NCI-H748 (cell line): ENCODE results near the gene PRDM5.

Source experiments
- DNase-seq: peaks from one replicate; lab custom pipeline; 2025; ENCODE audit not compliant: unreplicated experiment; lab: John Stamatoyannopoulos, UW

The PRDM5 gene

DNA sequence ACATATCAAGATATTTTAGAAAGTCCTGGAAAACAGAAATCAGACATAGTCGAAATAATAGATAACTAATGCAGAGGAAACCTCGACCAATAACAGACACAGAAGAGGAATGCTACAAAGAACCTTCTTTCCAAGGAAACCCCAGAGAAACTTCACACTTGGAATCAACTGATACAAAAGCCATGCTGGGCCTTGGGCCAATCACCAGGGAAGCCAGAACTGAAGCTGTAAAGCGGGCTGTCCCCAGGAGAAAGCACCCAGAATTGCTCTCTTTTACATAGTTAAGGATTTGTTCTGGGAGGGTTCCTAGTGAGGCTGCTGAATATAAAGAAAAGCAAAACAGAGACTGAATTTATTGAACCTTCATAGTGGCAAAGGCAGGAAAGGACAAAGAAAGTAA, 100.5 kb downstream of the PRDM5 start:
- no peak for DNase-seq

DNA sequence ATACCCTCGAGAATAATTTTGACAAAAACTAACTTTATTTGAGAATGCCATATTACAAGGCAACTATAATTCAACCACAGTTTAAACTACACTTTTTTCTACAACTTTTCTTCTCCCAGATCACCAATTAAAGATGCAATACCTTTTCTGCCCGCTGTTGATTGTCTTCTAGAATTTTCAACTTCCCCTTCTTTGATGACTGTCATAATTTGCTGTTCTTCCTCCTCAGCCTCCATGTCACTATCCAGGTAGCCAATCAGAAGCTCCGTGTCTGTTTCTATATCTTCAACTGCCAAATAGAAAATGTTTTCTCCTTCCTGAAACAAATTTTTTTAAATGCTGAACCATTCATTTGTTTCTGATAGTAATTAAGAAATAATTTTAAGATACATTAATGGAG, 101.5 kb downstream of the PRDM5 start:
- no peak for DNase-seq

DNA sequence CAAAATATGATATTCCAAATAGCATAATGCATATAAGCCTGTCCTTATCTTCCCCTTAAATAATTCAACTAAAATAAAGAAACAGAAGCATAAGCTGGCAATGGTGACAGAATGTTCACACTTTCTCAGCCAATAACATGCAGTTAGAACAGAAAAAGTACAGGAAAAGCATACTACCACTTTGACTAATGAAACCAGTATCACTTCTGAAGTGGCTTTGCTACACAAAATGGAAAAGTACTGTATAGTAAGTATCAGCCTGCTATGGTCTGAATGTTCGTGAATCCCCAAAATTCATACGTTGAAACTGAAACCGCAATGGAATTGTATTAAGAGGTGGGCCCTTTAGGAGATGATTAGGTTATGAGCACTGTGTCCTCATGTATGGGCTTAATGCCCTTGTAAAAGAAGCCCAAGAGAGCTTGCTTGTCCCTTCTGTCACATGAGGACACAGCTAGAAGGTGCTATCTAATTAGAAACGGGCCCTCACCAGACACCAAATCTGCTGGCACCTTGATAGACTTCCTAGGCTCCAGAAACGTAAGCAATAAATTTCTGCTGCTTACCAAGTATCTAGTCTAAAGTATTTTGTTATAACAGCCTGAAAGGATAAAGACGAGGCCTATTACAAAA, 102.6 kb downstream of the PRDM5 start:
- no peak for DNase-seq

DNA sequence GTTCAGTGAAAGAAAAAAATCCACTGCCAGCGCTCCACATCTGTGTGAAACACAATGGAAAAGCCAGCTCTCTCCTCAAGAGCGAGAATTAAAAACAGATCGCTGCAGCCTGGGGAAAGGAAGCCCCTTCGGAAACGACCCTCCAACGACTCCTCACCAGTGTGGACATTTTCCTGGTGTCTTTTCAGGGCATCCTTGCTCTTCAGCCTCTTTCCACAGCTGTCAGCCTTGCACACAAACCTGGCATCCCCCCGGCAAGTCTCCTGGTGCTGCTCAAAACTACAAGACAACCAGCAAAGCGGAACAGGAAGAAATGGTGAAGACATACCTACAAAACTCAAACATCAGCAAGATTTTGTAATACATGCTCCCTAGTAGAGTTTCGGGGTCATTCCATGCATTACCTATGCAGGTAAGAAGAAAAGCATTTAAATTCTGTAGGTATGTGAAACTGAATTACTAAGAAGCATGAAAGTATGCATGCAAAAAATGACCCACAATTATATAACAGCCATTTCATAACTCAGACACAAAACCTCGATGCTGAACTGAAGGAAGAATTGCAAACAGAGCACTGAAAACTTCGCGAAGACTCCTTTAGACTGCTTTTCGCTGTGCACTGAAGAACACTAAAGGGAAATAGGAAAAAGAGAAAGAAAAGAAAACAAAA, 106.1 kb downstream of the PRDM5 start:
- DNase-seq = no peak

DNA sequence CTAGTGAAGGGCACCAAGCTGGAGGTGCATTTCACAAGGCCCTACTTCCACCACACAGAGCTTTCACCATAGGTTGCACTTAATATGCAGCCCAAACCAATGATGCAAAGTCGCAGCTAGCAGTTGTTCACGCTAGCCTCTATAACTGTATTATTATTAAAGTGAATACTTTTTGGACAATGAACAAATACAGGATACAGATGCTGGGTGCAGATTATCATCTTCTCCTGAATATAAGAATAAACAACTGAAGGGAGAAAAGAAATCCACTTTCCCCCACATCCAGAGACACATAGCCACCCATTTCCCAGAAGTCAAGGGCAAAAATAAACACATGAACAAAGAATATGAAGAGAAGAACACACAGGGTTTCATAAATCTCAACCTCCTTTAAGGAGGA, 107.2 kb downstream of the PRDM5 start:
- no peak for DNase-seq

DNA sequence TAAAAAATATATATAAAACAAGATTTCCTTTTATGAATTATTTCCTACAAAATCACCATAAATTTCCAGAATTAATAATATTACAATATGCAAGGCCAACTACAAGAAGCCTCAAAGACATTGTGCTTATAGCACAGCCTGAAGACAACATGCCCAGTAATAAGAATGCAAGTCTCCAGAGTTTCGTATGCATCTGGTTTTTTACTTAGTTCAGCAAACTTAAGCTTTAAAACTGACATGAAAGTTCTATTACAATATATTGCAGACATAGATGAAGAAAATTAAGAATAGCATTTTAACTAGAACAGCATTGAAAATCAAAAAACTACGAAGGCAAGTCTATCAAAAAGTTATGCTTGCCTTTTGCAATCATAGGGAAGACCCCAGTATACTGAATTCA, 107.6 kb downstream of the PRDM5 start:
- DNase-seq = no peak

DNA sequence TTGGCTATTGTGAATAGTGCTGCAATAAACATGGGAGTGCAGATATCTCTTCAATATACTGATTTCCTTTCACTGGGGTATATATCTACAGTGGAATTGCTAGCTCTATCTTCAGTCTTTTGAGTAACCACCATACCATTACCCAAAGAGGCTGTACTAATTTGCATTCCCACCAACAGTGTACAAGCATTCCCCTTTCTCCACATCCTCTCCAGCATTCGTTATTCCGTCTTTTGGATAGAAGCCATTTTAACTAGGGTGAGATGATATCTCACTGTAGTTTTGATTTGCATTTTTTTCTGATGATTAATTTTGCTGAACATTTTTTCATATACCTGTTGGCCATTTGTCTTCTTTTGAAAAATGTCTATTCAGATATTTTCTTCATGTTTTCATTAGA, 110.3 kb downstream of the PRDM5 start:
- DNase-seq = no peak

DNA sequence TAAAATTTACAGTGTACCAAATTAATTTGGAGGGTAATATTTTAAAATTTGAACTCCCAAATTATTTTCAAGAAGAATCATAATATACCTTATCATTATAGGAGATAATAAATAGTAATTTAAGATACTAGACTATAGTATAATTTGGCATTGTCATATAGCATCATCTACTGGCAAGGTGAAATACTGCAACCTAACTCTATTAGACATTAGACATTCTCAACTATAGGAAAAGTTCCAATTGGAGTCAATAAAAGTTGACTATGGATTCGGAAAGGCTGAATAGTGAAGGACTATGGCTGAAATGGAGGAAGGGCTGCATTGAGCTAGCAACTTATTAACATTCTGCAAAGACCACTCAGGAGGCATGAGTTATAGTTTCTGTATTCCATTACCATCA, 113.0 kb downstream of the PRDM5 start:
- DNase-seq = no peak

DNA sequence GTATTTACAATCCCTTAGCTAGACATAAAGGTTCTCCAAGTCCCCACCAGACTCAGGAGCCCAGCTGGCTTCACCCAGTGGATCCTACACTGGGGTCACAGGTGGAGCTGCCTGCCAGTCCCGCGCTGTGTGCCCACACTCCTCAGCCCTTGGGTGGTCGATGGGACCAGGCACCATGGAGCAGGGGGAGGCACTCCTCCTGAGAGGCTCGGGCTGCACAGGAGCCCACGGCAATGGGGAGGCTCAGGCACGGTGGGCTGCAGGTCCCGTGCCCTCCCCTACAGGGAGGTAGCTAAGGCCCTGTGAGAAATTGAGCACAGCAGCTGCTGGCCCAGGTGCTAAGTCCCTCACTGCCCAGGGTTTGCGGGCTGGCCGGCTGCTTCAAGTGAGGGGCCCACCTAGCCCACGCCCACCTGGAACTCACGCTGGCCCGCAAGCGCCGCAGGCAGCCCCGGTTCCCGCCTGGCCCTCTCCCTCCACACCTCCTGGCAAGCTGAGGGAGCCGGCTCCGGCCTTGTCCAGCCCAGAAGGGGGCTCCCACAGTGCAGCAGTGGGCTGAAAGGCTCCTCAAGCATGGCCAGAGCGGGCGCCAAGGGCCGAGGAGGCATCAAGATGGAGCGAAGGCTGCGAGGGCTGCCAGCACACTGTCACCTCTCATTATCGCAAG, 113.9 kb downstream of the PRDM5 start:
- DNase-seq = no peak

DNA sequence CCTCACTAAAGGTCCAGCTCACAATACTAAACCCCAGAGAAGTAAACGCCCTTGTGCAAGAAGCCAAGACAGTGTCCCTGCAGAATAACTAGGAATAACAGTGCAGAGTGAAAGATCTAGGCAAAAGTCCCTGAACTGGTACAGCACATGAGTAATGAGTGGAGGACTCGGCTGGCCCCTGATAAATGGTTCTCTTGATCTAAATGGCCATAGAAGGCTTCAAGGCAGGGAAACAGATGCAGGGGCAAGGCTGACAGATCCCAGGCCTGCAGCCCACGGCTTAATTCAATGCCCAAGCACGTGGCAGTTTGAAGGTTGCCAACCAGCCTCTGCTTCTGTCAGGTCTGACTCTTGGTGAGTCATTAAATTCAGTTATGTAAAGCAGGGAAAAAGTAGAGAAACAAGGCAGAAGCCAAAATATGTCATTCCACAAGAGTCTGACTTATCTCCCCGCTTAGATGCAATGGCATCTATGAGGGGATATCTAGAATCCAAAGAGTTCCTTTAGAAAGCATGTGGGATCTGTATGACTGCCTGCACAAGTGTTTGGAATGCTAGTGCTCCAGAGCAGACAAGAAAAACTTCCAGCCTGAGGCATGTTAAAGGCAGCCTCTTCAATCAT, 121.3 kb downstream of the PRDM5 start:
- DNase-seq = no peak

DNA sequence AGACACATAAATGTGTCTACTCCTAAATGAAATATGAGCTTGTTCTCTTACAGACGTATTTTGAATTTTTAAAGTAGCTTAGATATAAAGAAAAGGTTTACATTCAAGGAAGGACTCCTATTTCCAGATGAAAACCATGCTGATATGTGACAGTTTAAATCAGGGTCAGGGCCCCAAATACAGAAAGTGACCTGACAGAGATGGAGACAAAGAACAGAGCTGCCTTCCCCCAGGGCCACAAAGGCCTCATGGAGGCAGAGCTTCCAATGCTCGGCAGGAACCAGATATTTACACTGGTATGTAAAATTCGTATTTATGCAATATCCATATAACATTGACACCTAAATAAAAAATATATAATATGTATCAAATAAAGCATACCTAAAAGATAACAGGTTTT, 124.0 kb downstream of the PRDM5 start:
- no peak for DNase-seq

DNA sequence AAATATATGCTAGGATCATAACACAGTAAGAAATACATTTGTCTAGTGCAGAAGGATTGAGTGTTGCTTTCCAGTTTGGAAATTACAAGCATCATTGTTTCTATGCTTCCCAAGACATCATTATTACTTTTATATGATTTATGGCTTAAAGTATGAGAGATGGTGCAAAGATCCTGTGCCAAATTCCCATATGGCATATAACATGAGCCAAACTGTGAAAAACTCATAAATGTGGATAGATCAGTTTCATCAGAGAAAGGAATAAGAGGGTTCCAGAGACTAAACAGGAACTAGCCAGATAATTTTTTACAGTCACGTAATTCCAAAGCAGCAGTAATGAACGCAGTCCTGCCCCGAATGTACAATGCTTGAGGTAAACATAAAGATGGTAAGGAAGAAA, 126.3 kb downstream of the PRDM5 start:
- DNase-seq = no peak

DNA sequence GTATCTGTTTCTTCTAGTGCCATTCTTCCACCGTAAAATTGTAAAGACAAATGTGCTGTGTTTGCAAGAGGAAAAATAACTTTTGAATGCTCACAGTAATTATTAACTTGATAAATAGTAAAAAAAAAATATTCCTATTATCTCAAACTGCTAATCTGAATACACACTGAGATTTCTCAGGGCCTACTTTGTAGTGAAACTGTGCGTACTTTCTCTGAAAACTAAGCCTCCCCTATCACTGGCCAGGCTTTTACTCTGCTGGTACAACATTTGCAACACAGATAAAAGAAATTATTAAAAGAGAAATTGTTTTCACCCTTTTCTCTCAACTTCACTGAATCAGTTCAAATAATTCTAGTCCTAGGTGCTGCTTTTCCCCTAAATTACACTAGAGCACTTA, 137.3 kb downstream of the PRDM5 start:
- DNase-seq = no peak

DNA sequence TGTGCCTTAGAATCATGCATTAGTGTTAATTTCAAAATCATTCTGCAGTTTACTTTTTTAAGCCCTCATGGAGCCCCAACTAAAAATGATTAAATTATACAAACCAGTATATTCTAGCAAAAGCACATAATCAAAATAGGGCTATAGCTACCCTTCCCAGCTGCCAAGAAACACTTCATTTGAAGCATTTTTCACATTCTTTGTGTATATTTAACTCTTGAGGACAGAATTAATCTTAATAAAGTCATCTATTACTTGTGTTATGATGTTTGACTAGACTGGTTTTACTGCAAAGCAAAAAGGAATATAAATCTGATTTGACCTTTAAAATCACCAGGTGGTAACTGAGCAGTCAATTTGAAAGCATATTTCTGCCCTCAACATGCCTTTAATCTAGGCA, 145.1 kb downstream of the PRDM5 start:
- no peak for DNase-seq

DNA sequence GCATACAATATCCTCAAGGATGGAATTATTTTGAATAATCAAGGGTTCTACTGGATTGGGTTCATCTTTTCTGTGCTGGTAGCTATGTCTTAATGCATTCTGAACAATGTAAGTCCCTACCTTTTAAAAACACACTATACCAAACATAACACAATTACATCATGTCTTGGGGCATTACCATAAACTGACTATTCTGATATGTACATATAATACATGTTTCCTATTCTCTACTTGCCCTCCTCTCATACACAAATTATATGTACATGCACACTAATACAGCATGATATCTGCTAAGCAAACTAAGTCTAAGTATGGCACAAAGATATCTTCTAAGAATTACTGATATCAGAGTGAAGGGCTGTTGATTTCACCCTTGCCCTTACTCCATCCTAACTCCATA, 147.1 kb downstream of the PRDM5 start:
- no peak for DNase-seq

DNA sequence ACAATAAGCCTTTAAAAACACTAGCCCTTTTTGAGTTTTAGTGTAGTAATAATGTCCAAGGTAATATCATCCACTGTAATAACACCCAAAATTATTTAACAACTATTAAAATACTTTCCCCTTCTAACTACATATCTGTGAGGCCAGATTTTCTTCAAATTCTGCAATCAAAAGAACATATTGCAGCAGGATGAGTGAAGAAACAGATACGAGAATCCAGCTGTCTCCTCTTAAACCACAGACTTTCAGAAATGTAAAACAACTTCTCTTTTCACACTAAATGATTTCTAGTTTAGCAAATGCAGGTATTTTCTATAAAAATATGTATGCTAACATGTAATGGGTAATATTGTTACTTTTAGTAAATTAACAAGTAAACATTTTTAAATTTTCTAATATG, 148.9 kb downstream of the PRDM5 start:
- DNase-seq = no peak

DNA sequence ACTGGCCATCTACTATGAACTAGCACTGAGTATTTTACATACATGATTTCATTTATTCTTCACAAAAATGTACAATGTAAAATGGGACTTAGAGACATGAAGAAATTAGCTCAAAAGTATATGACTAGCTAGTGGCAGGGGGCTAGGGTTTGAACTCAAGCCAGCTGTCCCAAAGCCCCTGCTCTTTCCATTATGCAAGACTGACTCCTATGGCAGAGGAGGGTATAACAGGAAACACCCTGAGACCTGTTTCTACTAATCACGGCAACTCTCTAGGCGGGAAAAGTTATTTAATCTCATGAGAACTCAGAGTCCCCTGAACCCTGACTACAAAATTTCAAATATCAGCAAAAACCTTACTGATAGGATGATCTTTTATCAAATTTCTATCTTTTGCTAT, 150.6 kb downstream of the PRDM5 start:
- no peak for DNase-seq

DNA sequence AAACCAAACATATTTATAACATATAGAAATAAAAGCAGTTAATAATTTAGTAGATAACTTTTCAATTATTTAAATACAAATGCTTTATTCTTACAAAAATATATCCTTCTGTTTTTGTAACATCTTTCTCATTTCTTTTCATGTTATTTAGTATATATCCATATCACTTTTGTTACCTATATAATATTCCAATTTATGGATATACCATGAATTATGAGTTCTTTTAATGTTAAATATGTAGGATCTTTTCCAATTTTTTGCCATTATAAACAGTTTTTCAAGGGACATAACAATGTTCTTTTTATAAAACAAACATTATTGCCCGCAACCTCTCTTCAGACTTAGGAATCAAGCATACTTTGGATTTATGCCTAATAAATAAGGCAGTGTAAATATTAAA, 151.6 kb downstream of the PRDM5 start:
- DNase-seq = no peak

DNA sequence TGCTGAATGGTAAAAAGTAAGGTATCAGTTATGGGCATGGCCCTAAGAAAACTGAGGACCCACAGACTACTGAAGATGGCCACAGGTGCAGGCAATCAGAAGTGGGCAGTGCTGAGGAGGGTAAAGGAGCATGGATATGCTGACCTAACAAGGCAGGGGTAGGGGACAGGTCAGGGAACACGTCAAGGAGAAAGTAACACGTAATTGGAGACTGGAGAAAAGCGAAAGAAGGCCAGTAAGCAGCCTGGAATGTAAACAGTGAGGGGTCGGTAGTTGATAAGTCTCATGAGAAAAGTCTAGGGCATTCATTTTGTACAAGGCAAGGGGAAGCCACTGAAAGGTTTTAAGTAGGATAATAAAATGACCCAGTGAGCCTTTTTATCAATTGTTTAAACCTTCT, 153.3 kb downstream of the PRDM5 start:
- no peak for DNase-seq

DNA sequence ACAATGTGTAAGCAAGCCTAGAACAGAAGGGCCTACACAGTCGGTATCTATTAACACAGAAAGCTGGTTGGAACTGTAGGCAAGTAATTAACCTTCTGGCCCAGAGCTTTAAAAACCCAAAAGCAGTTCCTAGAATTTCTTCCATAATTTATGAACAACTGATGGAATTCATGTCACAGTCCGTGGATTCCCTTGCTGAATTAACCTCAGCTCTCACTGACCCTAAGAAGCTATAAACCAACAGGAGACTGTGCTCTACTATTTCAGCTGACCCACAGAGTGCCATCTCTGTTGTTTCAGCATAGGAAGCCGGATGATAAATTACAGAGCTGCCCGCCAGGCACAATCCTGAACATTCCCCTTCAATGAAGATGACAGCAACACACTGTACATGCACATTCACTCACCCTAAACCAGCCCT, 157.3 kb downstream of the PRDM5 start:
- DNase-seq = no peak

DNA sequence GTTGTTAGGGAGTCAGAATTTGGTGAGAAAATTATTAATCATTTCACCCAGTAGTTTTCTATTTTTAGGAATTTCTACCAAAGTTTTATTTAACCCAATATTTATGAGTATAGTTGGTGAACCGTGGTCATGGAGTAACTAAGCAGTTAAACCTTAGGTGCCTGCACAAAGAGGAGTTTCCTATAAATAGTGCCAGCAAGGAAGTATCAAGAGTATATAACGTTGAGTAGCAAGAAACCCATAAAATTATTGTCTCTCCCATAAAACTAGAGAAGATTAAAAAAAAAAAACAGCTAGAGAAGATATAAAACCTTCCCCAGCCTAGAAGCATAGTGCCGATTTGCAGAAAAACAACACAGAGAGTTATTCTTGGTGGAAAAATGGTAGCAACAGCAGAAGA, 158.9 kb downstream of the PRDM5 start:
- no peak for DNase-seq

DNA sequence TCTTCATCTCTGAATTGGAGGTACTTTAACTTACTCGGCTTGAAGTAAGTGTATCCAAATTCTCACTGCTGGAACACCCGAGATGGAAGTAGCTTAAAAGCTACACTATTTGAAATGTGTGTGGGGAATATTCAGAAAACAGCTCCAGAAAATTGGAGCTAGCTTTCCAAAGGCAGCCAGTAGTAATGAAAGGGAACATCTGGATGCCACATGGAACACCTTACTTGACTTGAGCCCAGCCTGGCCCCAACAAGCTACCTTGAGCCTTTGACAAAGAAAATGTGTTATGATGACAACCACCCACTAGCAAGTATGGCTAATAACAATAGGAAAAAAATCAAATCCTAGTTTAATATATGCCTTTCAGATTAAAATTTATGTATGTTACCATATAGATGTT, 161.5 kb downstream of the PRDM5 start:
- DNase-seq = no peak
